ENCODE data around the gene PDZD2. TPM values are rescaled to one million over a fixed set of nuclear protein-coding genes. Genes with fewer than 3 reads are reported as not detected.

PDZD2 gene
- total RNA-seq, 1 experiment from 2014 or later = not detected

GRCh38 chr5:32042551-32042961 lies 403.6 kb downstream of the PDZD2 start:
- Histone ChIP-seq H3F3A (ENCODE audit: insufficient read depth, low read depth) (no peaks in the 10 kb centered on the region), H3K4me2 (no peak overlapping the region), H3K4me1 (replicated peaks; ENCODE audit: insufficient read depth) (no peaks in the 10 kb centered on the region), H3K36me3 (ENCODE audit: low read depth) (no peaks in the 10 kb centered on the region), H3K27ac (no peak overlapping the region), H4K20me1 (ENCODE audit: insufficient read depth) (no peaks in the 10 kb centered on the region), H3K79me2 (ENCODE audit: low read depth) (no peaks in the 10 kb centered on the region), H3K4me3 (no peak overlapping the region), H3K9me2 (ENCODE audit: insufficient read depth) (no peaks in the 10 kb centered on the region), H2AFZ (no peak overlapping the region), H3K9me3 (ENCODE audit: insufficient read depth, low read depth) (no peaks in the 10 kb centered on the region; the same call in 1 of the 2 replicates), H3K27me3 (ENCODE audit: insufficient read depth, low read depth) (peaks cover 44% of the 10 kb centered on the region)
- no peak for DNase-seq
- BruUV-seq (replicated peaks) = no TSS peak
- intact Hi-C loops (cut with micrococcal nuclease; ENCODE audit: unreplicated experiment) = no loop called here
- TF ChIP-seq CTCF (conservative IDR thresholded peaks at IDR 0.05) = no peak
- TF ChIP-seq EZH2 (IDR thresholded peaks at IDR 0.05; ENCODE audit: low read depth) = no peak
- ChIA-PET CTCF (no interaction called here), POLR2A (ENCODE audit: unreplicated experiment) (no interaction called here)

GRCh38 chr5:32043105-32043504 lies 404.2 kb downstream of the PDZD2 start:
- H2AFZ ChIP-seq = no peak overlapping the region
- no peak overlapping the region for H3K4me3 ChIP-seq
- no peaks in the 10 kb centered on the region for H3K36me3 ChIP-seq (ENCODE audit: low read depth)
- no peaks in the 10 kb centered on the region for H4K20me1 ChIP-seq (ENCODE audit: insufficient read depth)
- H3K27ac ChIP-seq = no peak overlapping the region
- no TSS peak for BruUV-seq (replicated peaks)
- POLR2A ChIA-PET (ENCODE audit: unreplicated experiment) = no interaction called here
- no peaks in the 10 kb centered on the region for H3F3A ChIP-seq (ENCODE audit: insufficient read depth, low read depth)
- no peak for DNase-seq
- intact Hi-C loops (cut with micrococcal nuclease; ENCODE audit: unreplicated experiment) = no loop called here
- peaks cover 45% of the 10 kb centered on the region for H3K27me3 ChIP-seq (ENCODE audit: insufficient read depth, low read depth)
- H3K4me1 ChIP-seq (replicated peaks; ENCODE audit: insufficient read depth) = no peaks in the 10 kb centered on the region
- no peak overlapping the region for H3K4me2 ChIP-seq
- CTCF ChIA-PET = no interaction called here
- no peaks in the 10 kb centered on the region for H3K9me2 ChIP-seq (ENCODE audit: insufficient read depth)
- TF ChIP-seq EZH2 (IDR thresholded peaks at IDR 0.05; ENCODE audit: low read depth) (no peak), CTCF (conservative IDR thresholded peaks at IDR 0.05) (no peak)
- no peaks in the 10 kb centered on the region; the same call in 1 of the 2 replicates for H3K9me3 ChIP-seq (ENCODE audit: insufficient read depth, low read depth)
- no peaks in the 10 kb centered on the region for H3K79me2 ChIP-seq (ENCODE audit: low read depth)

GRCh38 chr5:32044434-32044833 lies 405.5 kb downstream of the PDZD2 start:
- Histone ChIP-seq H3K4me2 (no peak overlapping the region), H3K4me1 (replicated peaks; ENCODE audit: insufficient read depth) (no peaks in the 10 kb centered on the region), H3F3A (ENCODE audit: insufficient read depth, low read depth) (no peaks in the 10 kb centered on the region), H3K9me2 (ENCODE audit: insufficient read depth) (no peaks in the 10 kb centered on the region), H3K4me3 (no peak overlapping the region), H3K27me3 (ENCODE audit: insufficient read depth, low read depth) (peaks cover 59% of the 10 kb centered on the region), H3K36me3 (ENCODE audit: low read depth) (no peaks in the 10 kb centered on the region), H4K20me1 (ENCODE audit: insufficient read depth) (no peaks in the 10 kb centered on the region), H2AFZ (no peak overlapping the region), H3K9me3 (ENCODE audit: insufficient read depth, low read depth) (no peaks in the 10 kb centered on the region; the same call in 1 of the 2 replicates), H3K27ac (no peak overlapping the region), H3K79me2 (ENCODE audit: low read depth) (no peaks in the 10 kb centered on the region)
- ChIA-PET POLR2A (ENCODE audit: unreplicated experiment) (no interaction called here), CTCF (no interaction called here)
- intact Hi-C loops (cut with micrococcal nuclease; ENCODE audit: unreplicated experiment) = no loop called here
- no peak for TF ChIP-seq CTCF (conservative IDR thresholded peaks at IDR 0.05)
- no peak for TF ChIP-seq EZH2 (IDR thresholded peaks at IDR 0.05; ENCODE audit: low read depth)
- BruUV-seq (replicated peaks) = no TSS peak
- DNase-seq = no peak

All from PC-9 (cell line).